B cell (primary cell): ENCODE results near the gene GPAT3.

Experiments
- EZH2 ChIP-seq: IDR thresholded peaks from 2 replicates; pipeline ENCODE4 v1.6.1; 2012; ENCODE audit warnings: borderline replicate concordance, low read depth, mild to moderate bottlenecking, moderate library complexity, low read length; ENCODE audit not compliant: insufficient read depth, poor library complexity, severe bottlenecking
- TF ChIP-seq, protein P1 (sequence below): fragments of 200-600 bp; IDR thresholded peaks from one replicate; pipeline ENCODE4 v1.8.0; 2022; ENCODE audit warnings: antibody characterized with exemption, mild to moderate bottlenecking

- TF ChIP-seq, protein P1, sequence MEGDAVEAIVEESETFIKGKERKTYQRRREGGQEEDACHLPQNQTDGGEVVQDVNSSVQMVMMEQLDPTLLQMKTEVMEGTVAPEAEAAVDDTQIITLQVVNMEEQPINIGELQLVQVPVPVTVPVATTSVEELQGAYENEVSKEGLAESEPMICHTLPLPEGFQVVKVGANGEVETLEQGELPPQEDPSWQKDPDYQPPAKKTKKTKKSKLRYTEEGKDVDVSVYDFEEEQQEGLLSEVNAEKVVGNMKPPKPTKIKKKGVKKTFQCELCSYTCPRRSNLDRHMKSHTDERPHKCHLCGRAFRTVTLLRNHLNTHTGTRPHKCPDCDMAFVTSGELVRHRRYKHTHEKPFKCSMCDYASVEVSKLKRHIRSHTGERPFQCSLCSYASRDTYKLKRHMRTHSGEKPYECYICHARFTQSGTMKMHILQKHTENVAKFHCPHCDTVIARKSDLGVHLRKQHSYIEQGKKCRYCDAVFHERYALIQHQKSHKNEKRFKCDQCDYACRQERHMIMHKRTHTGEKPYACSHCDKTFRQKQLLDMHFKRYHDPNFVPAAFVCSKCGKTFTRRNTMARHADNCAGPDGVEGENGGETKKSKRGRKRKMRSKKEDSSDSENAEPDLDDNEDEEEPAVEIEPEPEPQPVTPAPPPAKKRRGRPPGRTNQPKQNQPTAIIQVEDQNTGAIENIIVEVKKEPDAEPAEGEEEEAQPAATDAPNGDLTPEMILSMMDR = no peak
- no peak for TF ChIP-seq EZH2
Measured at GRCh38 chr4:83548151-83548905, 12.4 kb downstream of the GPAT3 start.
